Heart right ventricle (tissue), 16 donors: ENCODE measurements around the gene EFNA4. TPM values are rescaled to one million over a fixed set of nuclear protein-coding genes. Genes with fewer than 3 reads are reported as not detected.

Experiments
- ATAC-seq, 8 donors: fragments of 200-7000 bp; cut with Tn5 transposase; one replicate each; pipeline ENCODE4 v1.9.1; 2020; ENCODE audit warnings: mild to moderate bottlenecking in 8 of 8, moderate library complexity in 8 of 8, moderate number of reproducible peaks in 1 of 8
- DNase-seq, 2 donors: peaks; one replicate each; pipeline ENCODE4 v3.0.0-alpha.2; 2020
- H3K27ac ChIP-seq, 10 donors: fragments of 200-600 bp; sonication (generic) in 2 of 10; one replicate each; pipeline versions ENCODE4 v1.5.0 to v1.8.0; 2020 to 2022; ENCODE audit warnings: mild to moderate bottlenecking in 3 of 10
- H3K27me3 ChIP-seq, 7 donors: fragments of 200-600 bp; one replicate each; pipeline ENCODE4 v1.8.0; 2021 to 2022; ENCODE audit warnings: mild to moderate bottlenecking in 2 of 7
- H3K36me3 ChIP-seq, 9 donors: fragments of 200-600 bp; sonication (generic) in 1 of 9; one replicate each; pipeline versions ENCODE4 v1.5.0 to v1.8.0; 2020 to 2022; ENCODE audit warnings: mild to moderate bottlenecking in 2 of 9
- H3K4me1 ChIP-seq, 9 donors: fragments of 200-600 bp; sonication (generic) in 1 of 9; one replicate each; pipeline versions ENCODE4 v1.5.0 to v1.8.0; 2020 to 2022; ENCODE audit warnings: mild to moderate bottlenecking in 4 of 9
- H3K4me3 ChIP-seq, 10 donors: fragments of 200-600 bp; sonication (generic) in 2 of 10; one replicate each; pipeline versions ENCODE4 v1.5.0 to v1.8.0; 2020 to 2022; ENCODE audit warnings: mild to moderate bottlenecking in 7 of 10, moderate library complexity in 2 of 10
- H3K9me3 ChIP-seq, 11 donors: fragments of 200-600 bp in 10 of 11; sonication (generic) in 2 of 11; one replicate each; pipeline versions ENCODE4 v1.5.0 to v1.8.0; 2013 to 2022; ENCODE audit warnings: mild to moderate bottlenecking in 2 of 11, control low read depth in 1 of 11, moderate library complexity in 1 of 11
- CTCF ChIP-seq, 9 donors: fragments of 200-600 bp; sonication (generic) in 2 of 9; IDR thresholded peaks; one replicate each; pipeline versions ENCODE4 v1.5.0 to v1.8.0; 2021 to 2022; ENCODE audit warnings: antibody characterized with exemption in 9 of 9, mild to moderate bottlenecking in 5 of 9, moderate library complexity in 1 of 9
- WGBS, 2 donors: extraction: QIAGEN DNeasy Blood & Tissue Kit; methylation state at CpG; one replicate each; pipeline ENCODE4 v1.1.7; 2013; ENCODE audit warnings: inconsistent platforms in 1 of 2; 5-methylcytosine and 5-hydroxymethylcytosine counted together
- intact Hi-C, 10 donors: fragments of 100-400 bp; cut with DNase I; formaldehyde crosslinking; loops; one replicate each; pipeline versions ENCODE4 v1.11.1 to v1.14.2; 2022
- polyA plus RNA-seq, 2 donors: library from polyadenylated mRNA; stranded (reverse); fragments of 200-250 nt; gene quantifications; one replicate each; pipeline ENCODE4 v1.2.3, GENCODE V29; 2013
- total RNA-seq, 10 donors: library from RNA; stranded (reverse); fragmentation: NEBNext Ultra II Directional in 3 of 10; extraction: Animal tissue kit (Norgen Biotek cat#: 25700) in 3 of 10; gene quantifications; one replicate each; pipeline versions ENCODE4 v1.2.1 to v1.2.4, GENCODE V29; 2021 to 2023
- donor health status: Arrhythmogenic right ventricular cardiomyopathy.
- donor health status: ischemic (EF 13 %, LVEDD 7.1; RV severe dilation, severe dysfunction).
- donor health status: healthy with polysubstance abuse.
- donor health status: DM: no; HTN: yes; CAD: no.
- donor health status: DM: no; HTN: no; CAD: no.
- donor health status: ischemic (EF 25% LVEDD 6.9; RV normal size, moderate dysfunction).
- donor health status: ischemic (EF 25% LVEDD 5.7; RV mildly dilated, moderate dysfunction).
- donor health status: healthy.
- donor health status: DM: yes; HTN: yes; CAD: no.
- donor health status: Ischemic cardiomyopathy.
- donor health status: ischemic (EF 35%, LVEDD 5.7; RV mildly dilated, moderate dysfunction).
- donor health status: nonischemic (EF 11% LVEDD 7.7; RV severe dilation, severe dysfunction).
- donor health status: DM: yes; HTN: yes; CAD: no.
- donor health status: PGD.
- donor health status: ischemic (EF 29% LVEDD 5.4; RV normal size, mild dysfunction).
- donor health status: nonischemic (EF 23%, LVEDD 6.1; RV moderate dilation, normal function).

EFNA4 gene
- total and polyA plus RNA-seq, 12 donors: 0.49 to 5.4 (median 1.9) TPM

- H3K4me3 ChIP-seq: no peak overlapping the region
- H3K36me3 ChIP-seq: peaks cover 0 to 89% (median 49%) of the 10 kb centered on the region in 9 donors
- ATAC-seq (no peak), DNase-seq (no peak)
- no peaks in the 10 kb centered on the region for H3K9me3 ChIP-seq
- H3K27me3 ChIP-seq: no peaks in the 10 kb centered on the region
- intact Hi-C loops: loop anchor here in 2 of 10 donors (5.0 to 10.0 kb wide), 3 partner anchors 83 to 1400 kb away; partner anchors contain the start of genes CKS1B (in 1 of the 2) and SHC1 (in 1 of the 2)
- peaks cover 14 to 50% (median 28%) of the 10 kb centered on the region in 9 donors for H3K4me1 ChIP-seq
- TF ChIP-seq CTCF (IDR thresholded peaks at IDR 0.05): no peak
- 95 to 98% methylated on average over 13 of the region's 13 CpGs for WGBS, 2 donors
- H3K27ac ChIP-seq: no peak overlapping the region
Observed at GRCh38 chr1:155057788-155058211, 5.7 kb upstream of the EFNA4 start.

GRCh38 chr1:155060736-155061135 lies 2.8 kb upstream of the EFNA4 start:
- WGBS, 2 donors: 74 to 83% methylated on average over 8 of the region's 8 CpGs
- no peak for DNase-seq
- H3K36me3 ChIP-seq: peaks cover 0 to 63% (median 34%) of the 10 kb centered on the region in 9 donors
- intact Hi-C loops: loop anchor here in 4 of 10 donors (1.0 to 10.0 kb wide), 3 partner anchors 15 to 88 kb away; partner anchors contain the start of genes CKS1B (in 2 of the 4), SHC1 (in 2 of the 4) and ZBTB7B (in 1 of the 4)
- no peak overlapping the region for H3K27ac ChIP-seq
- no peaks in the 10 kb centered on the region for H3K9me3 ChIP-seq
- no peak overlapping the region for H3K4me3 ChIP-seq
- H3K27me3 ChIP-seq: no peaks in the 10 kb centered on the region
- TF ChIP-seq CTCF (IDR thresholded peaks at IDR 0.05): no peak
- no peak for ATAC-seq
- peaks cover 16 to 49% (median 33%) of the 10 kb centered on the region in 9 donors for H3K4me1 ChIP-seq

- WGBS, 2 donors: 29 to 34% methylated on average over 21 of the region's 21 CpGs
- intact Hi-C loops: loop anchor here in 5 of 10 donors (1.0 to 10.0 kb wide), 5 partner anchors 16 to 89 kb away; partner anchors contain the start of genes CKS1B (in 2 of the 5), SHC1 (in 2 of the 5) and ZBTB7B (in 1 of the 5)
Observed at GRCh38 chr1:155061381-155062150, 2.0 kb upstream of the EFNA4 start.

More at GRCh38 chr1:155061381-155062150, 2.0 kb upstream of the EFNA4 start:
- no peak overlapping the region for H3K27ac ChIP-seq
- ATAC-seq (peak; percentile 31 to 77 (median 70)), DNase-seq (peak; percentile 90 to 92)
- peak; percentile 97 to 100 (median 99) for TF ChIP-seq CTCF (IDR thresholded peaks at IDR 0.05)
- H3K27me3 ChIP-seq: no peaks in the 10 kb centered on the region
- H3K4me3 ChIP-seq: peak overlapping the region in 1 of 10 donors; percentile 12
- peaks cover 16 to 49% (median 33%) of the 10 kb centered on the region in 9 donors for H3K4me1 ChIP-seq
- peaks cover 0 to 55% (median 29%) of the 10 kb centered on the region in 9 donors for H3K36me3 ChIP-seq
- H3K9me3 ChIP-seq: no peaks in the 10 kb centered on the region
